ENCODE measurements around the gene NCAPD2. TPM values are rescaled to one million over a fixed set of nuclear protein-coding genes. Genes with fewer than 3 reads are reported as not detected.

NCAPD2 gene
- total RNA-seq, 2 donors from 2014 or later: 35.9 to 94.1 TPM

DNA sequence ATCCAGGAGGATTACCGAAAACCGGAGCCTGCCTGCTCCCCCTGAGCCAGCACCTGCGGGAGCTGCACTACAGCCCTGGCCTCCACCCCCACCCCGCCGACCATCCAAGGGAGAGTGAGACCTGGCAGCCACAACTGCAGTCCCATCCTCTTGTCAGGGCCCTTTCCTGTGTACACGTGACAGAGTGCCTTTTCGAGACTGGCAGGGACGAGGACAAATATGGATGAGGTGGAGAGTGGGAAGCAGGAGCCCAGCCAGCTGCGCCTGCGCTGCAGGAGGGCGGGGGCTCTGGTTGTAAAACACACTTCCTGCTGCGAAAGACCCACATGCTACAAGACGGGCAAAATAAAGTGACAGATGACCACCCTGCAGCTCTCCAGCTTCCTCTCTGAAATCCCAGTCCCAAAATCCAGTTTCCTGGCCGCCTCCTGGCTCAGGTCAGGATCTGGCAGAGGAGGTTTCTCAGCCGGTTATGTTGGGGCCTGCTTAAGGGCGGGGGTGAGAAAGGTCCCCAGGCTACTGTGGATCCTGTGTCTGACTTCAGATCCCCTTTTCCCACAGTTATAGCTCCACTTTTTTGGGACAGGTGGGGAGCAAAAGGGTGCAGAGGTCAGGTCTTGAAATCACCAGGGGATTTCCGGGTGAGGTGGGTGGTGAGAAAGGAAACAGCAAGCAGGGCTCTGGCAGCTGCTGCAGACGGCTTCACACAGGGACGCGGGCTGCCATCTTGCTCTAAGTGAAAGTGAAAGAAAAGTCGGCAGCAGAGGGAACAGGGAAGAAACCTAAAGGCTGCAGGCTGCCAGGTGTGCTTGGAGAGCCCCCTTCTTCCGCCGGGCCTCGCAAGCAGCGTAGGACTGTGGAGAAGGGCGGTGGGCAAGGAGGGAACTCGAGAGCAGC, 42.3 kb upstream of the NCAPD2 start, which contains the start of gene TAPBPL:
Gene TAPBPL, plus strand, starts transcription at position 695 of the 897 bp plus-strand sequence. CDS start 207 bp downstream, outside the sequence.
- peaks cover 14% of the 10 kb centered on the region for H3K4me1 ChIP-seq
- H3K9ac ChIP-seq (ENCODE audit: low read depth in 2 of 2, low read length in 2 of 2): peak within 1 kb of the TSS; percentile 99 to 100
- no peaks in the 10 kb centered on the region for H3K9me3 ChIP-seq
- peak within 1 kb of the TSS; percentile 97 for H3K27ac ChIP-seq
- H3K27me3 ChIP-seq: no peaks in the 10 kb centered on the region
- H3K4me3 ChIP-seq: peak within 1 kb of the TSS; percentile 56
- peaks cover 6% of the 10 kb centered on the region for H3K36me3 ChIP-seq
- intact Hi-C loops (cut with DNase I): loop anchor here (5.0 kb wide), 1 partner anchor 119 kb away; no protein-coding TSS in a partner anchor
- TF ChIP-seq, protein P1, sequence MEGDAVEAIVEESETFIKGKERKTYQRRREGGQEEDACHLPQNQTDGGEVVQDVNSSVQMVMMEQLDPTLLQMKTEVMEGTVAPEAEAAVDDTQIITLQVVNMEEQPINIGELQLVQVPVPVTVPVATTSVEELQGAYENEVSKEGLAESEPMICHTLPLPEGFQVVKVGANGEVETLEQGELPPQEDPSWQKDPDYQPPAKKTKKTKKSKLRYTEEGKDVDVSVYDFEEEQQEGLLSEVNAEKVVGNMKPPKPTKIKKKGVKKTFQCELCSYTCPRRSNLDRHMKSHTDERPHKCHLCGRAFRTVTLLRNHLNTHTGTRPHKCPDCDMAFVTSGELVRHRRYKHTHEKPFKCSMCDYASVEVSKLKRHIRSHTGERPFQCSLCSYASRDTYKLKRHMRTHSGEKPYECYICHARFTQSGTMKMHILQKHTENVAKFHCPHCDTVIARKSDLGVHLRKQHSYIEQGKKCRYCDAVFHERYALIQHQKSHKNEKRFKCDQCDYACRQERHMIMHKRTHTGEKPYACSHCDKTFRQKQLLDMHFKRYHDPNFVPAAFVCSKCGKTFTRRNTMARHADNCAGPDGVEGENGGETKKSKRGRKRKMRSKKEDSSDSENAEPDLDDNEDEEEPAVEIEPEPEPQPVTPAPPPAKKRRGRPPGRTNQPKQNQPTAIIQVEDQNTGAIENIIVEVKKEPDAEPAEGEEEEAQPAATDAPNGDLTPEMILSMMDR (IDR thresholded peaks at IDR 0.05): no peak
- peak; percentile 91 for DNase-seq

- peak overlapping the region; percentile 99 to 100 for H3K9ac ChIP-seq (ENCODE audit: low read depth in 2 of 2, low read length in 2 of 2)
- H3K36me3 ChIP-seq: peaks cover 6% of the 10 kb centered on the region
- peaks cover 14% of the 10 kb centered on the region for H3K4me1 ChIP-seq
- no peaks in the 10 kb centered on the region for H3K9me3 ChIP-seq
- intact Hi-C loops (cut with DNase I): loop anchor here (5.0 kb wide), 1 partner anchor 120 kb away; no protein-coding TSS in a partner anchor
- TF ChIP-seq, protein P1 (IDR thresholded peaks at IDR 0.05): no peak
- H3K27ac ChIP-seq: peak overlapping the region; percentile 97
- H3K4me3 ChIP-seq: peak overlapping the region; percentile 56
- H3K27me3 ChIP-seq: no peaks in the 10 kb centered on the region
- peak; percentile 84 for DNase-seq
Measured at GRCh38 chr12:6452245-6452943, 41.5 kb upstream of the NCAPD2 start.

GRCh38 chr12:6452944-6453630, 40.8 kb upstream of the NCAPD2 start:
- Histone ChIP-seq H3K4me1 (peaks cover 14% of the 10 kb centered on the region), H3K36me3 (peaks cover 13% of the 10 kb centered on the region), H3K9me3 (no peaks in the 10 kb centered on the region), H3K27me3 (no peaks in the 10 kb centered on the region), H3K4me3 (peak overlapping the region; percentile 56), H3K9ac (ENCODE audit: low read depth in 2 of 2, low read length in 2 of 2) (peak overlapping the region; percentile 51 to 100), H3K27ac (peak overlapping the region; percentile 97)
- intact Hi-C loops (cut with DNase I): loop anchor here (5.0 kb wide), 1 partner anchor 121 kb away; no protein-coding TSS in a partner anchor
- peak; percentile 78 for DNase-seq
- TF ChIP-seq, protein P1 (IDR thresholded peaks at IDR 0.05): no peak

DNA sequence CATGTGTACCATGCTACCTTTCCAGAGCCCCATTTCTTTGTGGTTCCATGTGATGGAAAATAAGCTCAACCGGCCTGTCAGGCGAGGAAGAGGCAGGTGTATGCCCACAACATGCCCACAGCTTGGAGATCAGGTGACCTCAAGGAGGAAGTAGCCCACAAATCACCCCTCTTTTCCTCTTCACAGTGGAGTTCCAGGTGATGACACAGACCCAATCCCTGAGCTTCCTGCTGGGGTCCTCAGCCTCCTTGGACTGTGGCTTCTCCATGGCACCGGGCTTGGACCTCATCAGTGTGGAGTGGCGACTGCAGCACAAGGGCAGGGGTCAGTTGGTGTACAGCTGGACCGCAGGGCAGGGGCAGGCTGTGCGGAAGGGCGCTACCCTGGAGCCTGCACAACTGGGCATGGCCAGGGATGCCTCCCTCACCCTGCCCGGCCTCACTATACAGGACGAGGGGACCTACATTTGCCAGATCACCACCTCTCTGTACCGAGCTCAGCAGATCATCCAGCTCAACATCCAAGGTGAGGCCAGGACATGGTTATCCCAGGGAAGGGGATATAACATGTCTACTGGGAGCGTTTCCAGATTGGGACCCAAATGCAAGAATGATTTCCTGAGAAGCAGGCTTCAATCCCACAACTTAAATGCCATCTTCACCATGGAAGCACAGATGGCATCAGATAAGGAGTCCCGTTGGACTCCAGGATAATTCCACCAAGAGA, 36.5 kb upstream of the NCAPD2 start:
- H3K4me1 ChIP-seq: peaks cover 5% of the 10 kb centered on the region
- intact Hi-C loops (cut with DNase I): no loop called here
- no peak overlapping the region for H3K9ac ChIP-seq (ENCODE audit: low read depth in 2 of 2, low read length in 2 of 2)
- H3K27me3 ChIP-seq: no peaks in the 10 kb centered on the region
- peaks cover 26% of the 10 kb centered on the region for H3K36me3 ChIP-seq
- no peak overlapping the region for H3K4me3 ChIP-seq
- no peak for DNase-seq
- H3K27ac ChIP-seq: no peak overlapping the region
- TF ChIP-seq, protein P1 (IDR thresholded peaks at IDR 0.05): no peak
- no peaks in the 10 kb centered on the region for H3K9me3 ChIP-seq
